GM23338 (cell line): ENCODE data around the gene ASRGL1. TPM values are rescaled to one million over a fixed set of nuclear protein-coding genes. Genes with fewer than 3 reads are reported as not detected.
A peak's percentile ranks its signal among the peaks of the same experiment; 100 is the strongest.

Experiments
- ATAC-seq: fragments of 200-7000 bp; cut with Tn5 transposase; 3 replicates; pipeline ENCODE4 v1.9.1; 2020
- DNase-seq: peaks from one replicate; pipeline ENCODE4 v3.0.0-alpha.2; 2015; ENCODE audit warnings: low spot score
- H2AFZ ChIP-seq: fragments of 200-600 bp; sonication (generic); 2 replicates; pipeline ENCODE4 v1.8.0; 2016; ENCODE audit warnings: antibody characterized with exemption, mild to moderate bottlenecking, moderate library complexity
- H3F3A ChIP-seq: fragments of 200-600 bp; sonication (generic); replicated peaks from 2 replicates; pipeline ENCODE4 v1.8.0; 2017; ENCODE audit warnings: antibody characterized with exemption, mixed run types, low read depth
- H3K27ac ChIP-seq: fragments of 200-600 bp; sonication (generic); 2 replicates; pipeline ENCODE4 v1.6.1; 2016; ENCODE audit warnings: low read depth
- H3K27me3 ChIP-seq: fragments of 200-600 bp; sonication (generic); 2 replicates; pipeline ENCODE4 v1.8.0; 2016; ENCODE audit warnings: mild to moderate bottlenecking, mixed run types, moderate library complexity; ENCODE audit not compliant: insufficient read depth
- H3K36me3 ChIP-seq: fragments of 200-600 bp; sonication (generic); 2 replicates; pipeline ENCODE4 v1.8.0; 2016; ENCODE audit warnings: mild to moderate bottlenecking; ENCODE audit not compliant: insufficient read depth
- H3K4me1 ChIP-seq: fragments of 200-600 bp; sonication (generic); 2 replicates; pipeline ENCODE4 v1.8.0; 2016; ENCODE audit warnings: mild to moderate bottlenecking, moderate library complexity; ENCODE audit not compliant: insufficient read depth
- H3K4me2 ChIP-seq: fragments of 200-600 bp; sonication (generic); 2 replicates; pipeline ENCODE4 v1.7.1; 2017; ENCODE audit warnings: mixed run types
- H3K4me3 ChIP-seq: fragments of 200-600 bp; sonication (generic); 2 replicates; pipeline ENCODE4 v1.6.1; 2016; ENCODE audit warnings: mixed run types
- H3K79me2 ChIP-seq: fragments of 200-600 bp; sonication (generic); replicated peaks from 2 replicates; pipeline ENCODE4 v1.8.0; 2017; ENCODE audit warnings: mild to moderate bottlenecking; ENCODE audit not compliant: insufficient read depth
- H3K9me2 ChIP-seq: fragments of 200-600 bp; sonication (generic); 2 replicates; pipeline ENCODE4 v1.8.0; 2017; ENCODE audit not compliant: insufficient read depth
- H4K20me1 ChIP-seq: fragments of 200-600 bp; sonication (generic); replicated peaks from 2 replicates; pipeline ENCODE4 v1.8.0; 2017; ENCODE audit warnings: mild to moderate bottlenecking; ENCODE audit not compliant: insufficient read depth
- H3K27ac Mint-ChIP-seq: 2 replicates; pipeline ENCODE4 v1.8.0; 2020; ENCODE audit warnings: inconsistent platforms, mild to moderate bottlenecking, moderate library complexity, mixed read lengths
- H3K27me3 Mint-ChIP-seq: 3 replicates; pipeline ENCODE4 v1.8.0; 2022; ENCODE audit warnings: low read depth, mild to moderate bottlenecking, moderate library complexity, mixed read lengths, inconsistent platforms; ENCODE audit not compliant: insufficient read depth, poor library complexity
- H3K36me3 Mint-ChIP-seq: 3 replicates; pipeline ENCODE4 v1.8.0; 2021; ENCODE audit warnings: low read depth, mild to moderate bottlenecking, inconsistent platforms, moderate library complexity, mixed read lengths
- H3K4me1 Mint-ChIP-seq: 3 replicates; pipeline ENCODE4 v1.8.0; 2020; ENCODE audit warnings: mild to moderate bottlenecking, inconsistent platforms, mixed read lengths
- H3K4me3 Mint-ChIP-seq: 3 replicates; pipeline ENCODE4 v1.8.0; 2021; ENCODE audit warnings: moderate library complexity, mild to moderate bottlenecking, inconsistent platforms, mixed read lengths
- H3K9me3 Mint-ChIP-seq: 3 replicates; pipeline ENCODE4 v1.8.0; 2020; ENCODE audit warnings: moderate library complexity, mild to moderate bottlenecking, inconsistent platforms, mixed read lengths
- CREB1 ChIP-seq: fragments of 250-450 bp; sonication (Bioruptor Pico); IDR thresholded peaks from 2 replicates; pipeline ENCODE4 v1.5.0; 2020; ENCODE audit warnings: low read depth, mild to moderate bottlenecking, moderate library complexity
- EZH2 ChIP-seq: fragments of 200-600 bp; sonication (generic); IDR thresholded peaks from one replicate; pipeline ENCODE4 v1.8.0; 2017; ENCODE audit warnings: antibody characterized with exemption, mild to moderate bottlenecking, low read depth; ENCODE audit not compliant: unreplicated experiment
- EZH2phosphoT487 ChIP-seq: fragments of 200-600 bp; sonication (generic); IDR thresholded peaks from one replicate; pipeline ENCODE4 v1.8.1; 2018; ENCODE audit warnings: antibody characterized with exemption; ENCODE audit not compliant: unreplicated experiment
- JUNB ChIP-seq: IDR thresholded peaks from one replicate; pipeline ENCODE4 v1.6.1; 2016; ENCODE audit warnings: antibody characterized with exemption; ENCODE audit not compliant: unreplicated experiment
- NANOG ChIP-seq: IDR thresholded peaks from 2 replicates; pipeline ENCODE4 v1.6.1; 2016; ENCODE audit warnings: antibody characterized with exemption, borderline replicate concordance
- POLR2AphosphoS5 ChIP-seq: IDR thresholded peaks from 2 replicates; pipeline ENCODE4 v1.6.1; 2016; ENCODE audit warnings: antibody characterized with exemption, low read depth
- STAT1 ChIP-seq: IDR thresholded peaks from one replicate; pipeline ENCODE4 v1.6.1; 2016; ENCODE audit warnings: antibody characterized with exemption; ENCODE audit not compliant: unreplicated experiment
- ZNF114 ChIP-seq: fragments of 250-450 bp; sonication (Bioruptor Pico); IDR thresholded peaks from 2 replicates; pipeline ENCODE4 v1.5.0; 2020; ENCODE audit warnings: mild to moderate bottlenecking, moderate library complexity
- ZNF331 ChIP-seq: fragments of 250-450 bp; sonication (Bioruptor Pico); IDR thresholded peaks from 2 replicates; pipeline ENCODE4 v1.5.0; 2020; ENCODE audit warnings: low read depth, mild to moderate bottlenecking, moderate library complexity
- polyA plus RNA-seq: library from polyadenylated mRNA; unstranded; fragments of >200 nt; fragmentation: Nextera tagmentation; extraction: Ambion mirVana; gene quantifications from 2 replicates; pipeline ENCODE4 v1.2.1, GENCODE V29; 2016
- total RNA-seq: library from RNA; depleted of rRNA; stranded (reverse); fragments of >200 nt; shearing (Covaris generic); gene quantifications from 2 replicates; pipeline ENCODE4 v1.2.3, GENCODE V29; 2014
- TF ChIP-seq, protein P1 (sequence below): fragments of 250-450 bp; sonication (Bioruptor Pico); IDR thresholded peaks from 2 replicates; pipeline ENCODE4 v1.5.0; 2020; ENCODE audit warnings: mild to moderate bottlenecking, moderate library complexity
- TF ChIP-seq, protein P2 (sequence below): IDR thresholded peaks from one replicate; pipeline ENCODE4 v1.6.1; 2018; ENCODE audit warnings: antibody characterized with exemption; ENCODE audit not compliant: unreplicated experiment
- TF ChIP-seq, protein P3 (sequence below): IDR thresholded peaks from 2 replicates; pipeline ENCODE4 v1.6.1; 2016; ENCODE audit warnings: antibody characterized with exemption
- TF ChIP-seq, protein P4 (sequence below), 2 experiments: fragments of 200-600 bp in 1 of 2; sonication (generic) in 1 of 2; conservative IDR thresholded peaks; 2 replicates each; pipeline versions ENCODE4 v1.5.1 to v1.6.1; 2016 to 2017; ENCODE audit warnings: antibody characterized with exemption in 2 of 2, low read depth in 2 of 2, mild to moderate bottlenecking in 2 of 2, moderate library complexity in 1 of 2

ASRGL1 gene
- total and polyA plus RNA-seq, 2 experiments from 2014 or later = 32.9 to 50.3 TPM

DNA sequence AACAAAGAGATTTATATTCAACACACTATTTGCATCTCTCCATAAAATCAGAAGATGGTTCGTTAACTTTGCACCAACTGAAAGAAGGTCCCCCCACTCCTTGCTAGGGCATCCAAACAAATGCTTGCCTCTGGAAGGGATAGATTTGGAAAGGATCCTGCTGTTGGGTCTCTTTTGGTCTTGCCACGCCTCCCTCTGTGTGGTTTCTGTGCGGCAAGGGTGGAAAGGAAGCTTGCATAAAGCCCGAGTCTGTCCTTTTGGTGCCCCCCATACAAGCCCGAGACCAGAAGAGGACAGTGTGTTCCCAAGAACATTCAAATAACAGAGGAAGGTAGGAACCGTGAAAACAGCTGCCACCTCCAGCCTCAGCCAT lies 96.6 kb downstream of the ASRGL1 start:
- Histone ChIP-seq H3F3A (0 out of 2 replicates have a peak, but pooled peaks cover 4% of the 10 kb centered on the region), H3K27me3 (no peaks in the 10 kb centered on the region), H3K4me3 (no peak overlapping the region), H3K4me2 (no peak overlapping the region), H3K9me2 (no peaks in the 10 kb centered on the region), H2AFZ (0 out of 2 replicates have a peak overlapping the region, but pooled peaks have one; percentile 28), H3K4me1 (no peaks in the 10 kb centered on the region), H4K20me1 (no peaks in the 10 kb centered on the region), H3K36me3 (no peaks in the 10 kb centered on the region), H3K79me2 (no peaks in the 10 kb centered on the region), H3K27ac (no peak overlapping the region)
- H3K4me1 Mint-ChIP-seq = peaks cover 7% of the 10 kb centered on the region; the same call in 1 of the 3 replicates
- peaks cover 3% of the 10 kb centered on the region; the same call in 1 of the 3 replicates for H3K9me3 Mint-ChIP-seq
- H3K4me3 Mint-ChIP-seq = no peak overlapping the region
- no peak for TF ChIP-seq ZNF114 (CRISPR knock-in tag)
- no peak for TF ChIP-seq POLR2AphosphoS5
- TF ChIP-seq, protein P1, sequence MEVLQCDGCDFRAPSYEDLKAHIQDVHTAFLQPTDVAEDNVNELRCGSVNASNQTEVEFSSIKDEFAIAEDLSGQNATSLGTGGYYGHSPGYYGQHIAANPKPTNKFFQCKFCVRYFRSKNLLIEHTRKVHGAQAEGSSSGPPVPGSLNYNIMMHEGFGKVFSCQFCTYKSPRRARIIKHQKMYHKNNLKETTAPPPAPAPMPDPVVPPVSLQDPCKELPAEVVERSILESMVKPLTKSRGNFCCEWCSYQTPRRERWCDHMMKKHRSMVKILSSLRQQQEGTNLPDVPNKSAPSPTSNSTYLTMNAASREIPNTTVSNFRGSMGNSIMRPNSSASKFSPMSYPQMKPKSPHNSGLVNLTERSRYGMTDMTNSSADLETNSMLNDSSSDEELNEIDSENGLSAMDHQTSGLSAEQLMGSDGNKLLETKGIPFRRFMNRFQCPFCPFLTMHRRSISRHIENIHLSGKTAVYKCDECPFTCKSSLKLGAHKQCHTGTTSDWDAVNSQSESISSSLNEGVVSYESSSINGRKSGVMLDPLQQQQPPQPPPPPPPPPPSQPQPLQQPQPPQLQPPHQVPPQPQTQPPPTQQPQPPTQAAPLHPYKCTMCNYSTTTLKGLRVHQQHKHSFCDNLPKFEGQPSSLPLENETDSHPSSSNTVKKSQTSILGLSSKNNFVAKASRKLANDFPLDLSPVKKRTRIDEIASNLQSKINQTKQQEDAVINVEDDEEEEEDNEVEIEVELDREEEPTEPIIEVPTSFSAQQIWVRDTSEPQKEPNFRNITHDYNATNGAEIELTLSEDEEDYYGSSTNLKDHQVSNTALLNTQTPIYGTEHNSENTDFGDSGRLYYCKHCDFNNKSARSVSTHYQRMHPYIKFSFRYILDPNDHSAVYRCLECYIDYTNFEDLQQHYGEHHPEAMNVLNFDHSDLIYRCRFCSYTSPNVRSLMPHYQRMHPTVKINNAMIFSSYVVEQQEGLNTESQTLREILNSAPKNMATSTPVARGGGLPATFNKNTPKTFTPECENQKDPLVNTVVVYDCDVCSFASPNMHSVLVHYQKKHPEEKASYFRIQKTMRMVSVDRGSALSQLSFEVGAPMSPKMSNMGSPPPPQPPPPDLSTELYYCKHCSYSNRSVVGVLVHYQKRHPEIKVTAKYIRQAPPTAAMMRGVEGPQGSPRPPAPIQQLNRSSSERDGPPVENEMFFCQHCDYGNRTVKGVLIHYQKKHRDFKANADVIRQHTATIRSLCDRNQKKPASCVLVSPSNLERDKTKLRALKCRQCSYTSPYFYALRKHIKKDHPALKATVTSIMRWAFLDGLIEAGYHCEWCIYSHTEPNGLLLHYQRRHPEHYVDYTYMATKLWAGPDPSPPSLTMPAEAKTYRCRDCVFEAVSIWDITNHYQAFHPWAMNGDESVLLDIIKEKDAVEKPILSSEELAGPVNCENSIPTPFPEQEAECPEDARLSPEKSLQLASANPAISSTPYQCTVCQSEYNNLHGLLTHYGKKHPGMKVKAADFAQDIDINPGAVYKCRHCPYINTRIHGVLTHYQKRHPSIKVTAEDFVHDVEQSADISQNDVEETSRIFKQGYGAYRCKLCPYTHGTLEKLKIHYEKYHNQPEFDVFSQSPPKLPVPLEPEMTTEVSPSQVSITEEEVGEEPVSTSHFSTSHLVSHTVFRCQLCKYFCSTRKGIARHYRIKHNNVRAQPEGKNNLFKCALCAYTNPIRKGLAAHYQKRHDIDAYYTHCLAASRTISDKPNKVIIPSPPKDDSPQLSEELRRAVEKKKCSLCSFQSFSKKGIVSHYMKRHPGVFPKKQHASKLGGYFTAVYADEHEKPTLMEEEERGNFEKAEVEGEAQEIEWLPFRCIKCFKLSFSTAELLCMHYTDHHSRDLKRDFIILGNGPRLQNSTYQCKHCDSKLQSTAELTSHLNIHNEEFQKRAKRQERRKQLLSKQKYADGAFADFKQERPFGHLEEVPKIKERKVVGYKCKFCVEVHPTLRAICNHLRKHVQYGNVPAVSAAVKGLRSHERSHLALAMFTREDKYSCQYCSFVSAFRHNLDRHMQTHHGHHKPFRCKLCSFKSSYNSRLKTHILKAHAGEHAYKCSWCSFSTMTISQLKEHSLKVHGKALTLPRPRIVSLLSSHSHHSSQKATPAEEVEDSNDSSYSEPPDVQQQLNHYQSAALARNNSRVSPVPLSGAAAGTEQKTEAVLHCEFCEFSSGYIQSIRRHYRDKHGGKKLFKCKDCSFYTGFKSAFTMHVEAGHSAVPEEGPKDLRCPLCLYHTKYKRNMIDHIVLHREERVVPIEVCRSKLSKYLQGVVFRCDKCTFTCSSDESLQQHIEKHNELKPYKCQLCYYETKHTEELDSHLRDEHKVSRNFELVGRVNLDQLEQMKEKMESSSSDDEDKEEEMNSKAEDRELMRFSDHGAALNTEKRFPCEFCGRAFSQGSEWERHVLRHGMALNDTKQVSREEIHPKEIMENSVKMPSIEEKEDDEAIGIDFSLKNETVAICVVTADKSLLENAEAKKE (CRISPR knock-in tag) = no peak
- TF ChIP-seq, protein P2, sequence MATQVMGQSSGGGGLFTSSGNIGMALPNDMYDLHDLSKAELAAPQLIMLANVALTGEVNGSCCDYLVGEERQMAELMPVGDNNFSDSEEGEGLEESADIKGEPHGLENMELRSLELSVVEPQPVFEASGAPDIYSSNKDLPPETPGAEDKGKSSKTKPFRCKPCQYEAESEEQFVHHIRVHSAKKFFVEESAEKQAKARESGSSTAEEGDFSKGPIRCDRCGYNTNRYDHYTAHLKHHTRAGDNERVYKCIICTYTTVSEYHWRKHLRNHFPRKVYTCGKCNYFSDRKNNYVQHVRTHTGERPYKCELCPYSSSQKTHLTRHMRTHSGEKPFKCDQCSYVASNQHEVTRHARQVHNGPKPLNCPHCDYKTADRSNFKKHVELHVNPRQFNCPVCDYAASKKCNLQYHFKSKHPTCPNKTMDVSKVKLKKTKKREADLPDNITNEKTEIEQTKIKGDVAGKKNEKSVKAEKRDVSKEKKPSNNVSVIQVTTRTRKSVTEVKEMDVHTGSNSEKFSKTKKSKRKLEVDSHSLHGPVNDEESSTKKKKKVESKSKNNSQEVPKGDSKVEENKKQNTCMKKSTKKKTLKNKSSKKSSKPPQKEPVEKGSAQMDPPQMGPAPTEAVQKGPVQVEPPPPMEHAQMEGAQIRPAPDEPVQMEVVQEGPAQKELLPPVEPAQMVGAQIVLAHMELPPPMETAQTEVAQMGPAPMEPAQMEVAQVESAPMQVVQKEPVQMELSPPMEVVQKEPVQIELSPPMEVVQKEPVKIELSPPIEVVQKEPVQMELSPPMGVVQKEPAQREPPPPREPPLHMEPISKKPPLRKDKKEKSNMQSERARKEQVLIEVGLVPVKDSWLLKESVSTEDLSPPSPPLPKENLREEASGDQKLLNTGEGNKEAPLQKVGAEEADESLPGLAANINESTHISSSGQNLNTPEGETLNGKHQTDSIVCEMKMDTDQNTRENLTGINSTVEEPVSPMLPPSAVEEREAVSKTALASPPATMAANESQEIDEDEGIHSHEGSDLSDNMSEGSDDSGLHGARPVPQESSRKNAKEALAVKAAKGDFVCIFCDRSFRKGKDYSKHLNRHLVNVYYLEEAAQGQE = no peak
- no peak for TF ChIP-seq EZH2phosphoT487
- no peak for TF ChIP-seq JUNB
- no peak for TF ChIP-seq STAT1
- TF ChIP-seq, protein P3, sequence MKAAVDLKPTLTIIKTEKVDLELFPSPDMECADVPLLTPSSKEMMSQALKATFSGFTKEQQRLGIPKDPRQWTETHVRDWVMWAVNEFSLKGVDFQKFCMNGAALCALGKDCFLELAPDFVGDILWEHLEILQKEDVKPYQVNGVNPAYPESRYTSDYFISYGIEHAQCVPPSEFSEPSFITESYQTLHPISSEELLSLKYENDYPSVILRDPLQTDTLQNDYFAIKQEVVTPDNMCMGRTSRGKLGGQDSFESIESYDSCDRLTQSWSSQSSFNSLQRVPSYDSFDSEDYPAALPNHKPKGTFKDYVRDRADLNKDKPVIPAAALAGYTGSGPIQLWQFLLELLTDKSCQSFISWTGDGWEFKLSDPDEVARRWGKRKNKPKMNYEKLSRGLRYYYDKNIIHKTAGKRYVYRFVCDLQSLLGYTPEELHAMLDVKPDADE = no peak
- TF ChIP-seq, protein P4, sequence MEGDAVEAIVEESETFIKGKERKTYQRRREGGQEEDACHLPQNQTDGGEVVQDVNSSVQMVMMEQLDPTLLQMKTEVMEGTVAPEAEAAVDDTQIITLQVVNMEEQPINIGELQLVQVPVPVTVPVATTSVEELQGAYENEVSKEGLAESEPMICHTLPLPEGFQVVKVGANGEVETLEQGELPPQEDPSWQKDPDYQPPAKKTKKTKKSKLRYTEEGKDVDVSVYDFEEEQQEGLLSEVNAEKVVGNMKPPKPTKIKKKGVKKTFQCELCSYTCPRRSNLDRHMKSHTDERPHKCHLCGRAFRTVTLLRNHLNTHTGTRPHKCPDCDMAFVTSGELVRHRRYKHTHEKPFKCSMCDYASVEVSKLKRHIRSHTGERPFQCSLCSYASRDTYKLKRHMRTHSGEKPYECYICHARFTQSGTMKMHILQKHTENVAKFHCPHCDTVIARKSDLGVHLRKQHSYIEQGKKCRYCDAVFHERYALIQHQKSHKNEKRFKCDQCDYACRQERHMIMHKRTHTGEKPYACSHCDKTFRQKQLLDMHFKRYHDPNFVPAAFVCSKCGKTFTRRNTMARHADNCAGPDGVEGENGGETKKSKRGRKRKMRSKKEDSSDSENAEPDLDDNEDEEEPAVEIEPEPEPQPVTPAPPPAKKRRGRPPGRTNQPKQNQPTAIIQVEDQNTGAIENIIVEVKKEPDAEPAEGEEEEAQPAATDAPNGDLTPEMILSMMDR (conservative IDR thresholded peaks at IDR 0.05; ENCODE audit: low read depth in 2 of 2) = no peak
- no peak for TF ChIP-seq EZH2
- no peak for TF ChIP-seq NANOG
- TF ChIP-seq ZNF331 (CRISPR knock-in tag) = no peak
- no peak for TF ChIP-seq CREB1 (CRISPR knock-in tag)
- DNase-seq = no peak
- peaks cover 9% of the 10 kb centered on the region for H3K27me3 Mint-ChIP-seq
- no peaks in the 10 kb centered on the region; the same call in 2 of the 3 replicates for H3K36me3 Mint-ChIP-seq
- no peak for ATAC-seq
- H3K27ac Mint-ChIP-seq = peak overlapping the region; percentile 1; the same call in 1 of the 2 replicates
